Measurements from ENCODE around the gene HGFAC. TPM values are rescaled to one million over a fixed set of nuclear protein-coding genes. Genes with fewer than 3 reads are reported as not detected.
A peak's percentile ranks its signal among the peaks of the same experiment; 100 is the strongest.

HGFAC gene
- polyA plus RNA-seq (16.2 and 17.8 TPM in 2 replicates), polyA minus RNA-seq (2.9 and 4.4 TPM in 2 replicates)

DNA sequence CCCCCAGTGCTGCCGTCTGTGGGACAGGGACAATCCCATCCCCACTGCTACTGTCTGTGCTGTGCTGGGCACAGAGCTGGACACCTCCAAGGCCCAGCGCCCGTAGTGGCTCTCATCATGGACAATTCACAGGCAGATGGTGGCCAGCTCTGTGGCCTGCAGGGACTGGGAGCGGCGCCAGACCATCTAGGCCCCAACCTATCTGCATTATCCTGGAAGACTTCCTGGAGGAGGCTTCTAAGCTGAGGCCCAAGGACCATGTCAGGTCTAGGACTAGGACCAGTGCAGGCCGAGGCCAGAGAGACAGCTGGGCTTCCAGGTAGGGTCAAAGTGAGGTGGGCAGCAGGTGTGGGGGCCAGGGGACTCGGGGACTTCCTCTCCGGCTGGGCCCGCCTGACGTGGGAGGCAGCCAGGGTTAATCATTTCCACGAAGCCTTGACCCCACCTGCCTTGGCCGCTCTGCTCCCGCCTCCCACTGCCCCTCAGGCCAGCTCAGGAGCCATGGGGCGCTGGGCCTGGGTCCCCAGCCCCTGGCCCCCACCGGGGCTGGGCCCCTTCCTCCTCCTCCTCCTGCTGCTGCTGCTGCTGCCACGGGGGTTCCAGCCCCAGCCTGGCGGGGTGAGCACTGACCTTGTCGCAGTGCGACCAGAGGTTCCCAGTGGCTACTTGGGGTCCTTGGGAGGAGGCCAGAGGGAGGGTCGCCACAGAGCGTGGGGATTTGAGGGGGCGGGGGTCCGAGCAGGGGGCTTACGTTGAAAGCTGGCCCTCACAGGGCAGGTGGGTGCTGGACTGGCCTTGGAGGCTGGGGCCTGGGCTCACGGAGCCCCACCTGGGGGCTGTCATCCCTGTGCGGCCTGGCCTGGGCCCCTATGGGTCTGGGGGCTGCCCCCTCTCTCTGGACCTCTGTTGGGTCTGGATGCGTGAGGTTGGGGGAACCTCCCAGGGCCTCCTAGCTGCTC is at the start of gene HGFAC:
Gene HGFAC, plus strand, starts transcription at position 468 of the 959 bp plus-strand sequence. Its CDS starts 34 bp downstream, at position 502.
- Histone ChIP-seq H3K9me2 (ENCODE audit: insufficient read depth, low read length) (no peaks in the 10 kb centered on the region), H3F3A (ENCODE audit: insufficient read depth, low read length, poor library complexity, severe bottlenecking) (no peaks in the 10 kb centered on the region), H3K36me3 (ENCODE audit: insufficient read depth, low read length) (no peaks in the 10 kb centered on the region), H3K4me2 (ENCODE audit: low read length) (no peak within 1 kb of the TSS), H2AFZ (ENCODE audit: low read depth, low read length) (no peak within 1 kb of the TSS), H3K9ac (ENCODE audit: low read length) (no peak within 1 kb of the TSS), H3K27me3 (ENCODE audit: insufficient read depth, low read depth, low read length) (no peaks in the 10 kb centered on the region), H3K27ac (ENCODE audit: low read length) (no peak within 1 kb of the TSS), H3K4me3 (ENCODE audit: low read length) (no peak within 1 kb of the TSS), H3K79me2 (replicated peaks; ENCODE audit: insufficient read depth, low read length) (no peaks in the 10 kb centered on the region), H3K9me3 (ENCODE audit: low read length) (no peaks in the 10 kb centered on the region), H4K20me1 (ENCODE audit: insufficient read depth) (no peaks in the 10 kb centered on the region)
- TF ChIP-seq EZH2 (IDR thresholded peaks at IDR 0.05; ENCODE audit: borderline replicate concordance, insufficient read depth, low read length, poor library complexity, severe bottlenecking) (no peak), TAF1 (IDR thresholded peaks at IDR 0.05; ENCODE audit: low read depth) (no peak), RAD21 (conservative IDR thresholded peaks at IDR 0.05) (no peak), SMC3 (conservative IDR thresholded peaks at IDR 0.05; ENCODE audit: poor library complexity) (no peak), MXI1 (conservative IDR thresholded peaks at IDR 0.05; ENCODE audit: poor library complexity, severe bottlenecking) (no peak), EP300 (conservative IDR thresholded peaks at IDR 0.05; ENCODE audit: poor library complexity, severe bottlenecking) (no peak), POLR2AphosphoS5 (IDR thresholded peaks at IDR 0.05) (no peak)
- TF ChIP-seq, protein P1, sequence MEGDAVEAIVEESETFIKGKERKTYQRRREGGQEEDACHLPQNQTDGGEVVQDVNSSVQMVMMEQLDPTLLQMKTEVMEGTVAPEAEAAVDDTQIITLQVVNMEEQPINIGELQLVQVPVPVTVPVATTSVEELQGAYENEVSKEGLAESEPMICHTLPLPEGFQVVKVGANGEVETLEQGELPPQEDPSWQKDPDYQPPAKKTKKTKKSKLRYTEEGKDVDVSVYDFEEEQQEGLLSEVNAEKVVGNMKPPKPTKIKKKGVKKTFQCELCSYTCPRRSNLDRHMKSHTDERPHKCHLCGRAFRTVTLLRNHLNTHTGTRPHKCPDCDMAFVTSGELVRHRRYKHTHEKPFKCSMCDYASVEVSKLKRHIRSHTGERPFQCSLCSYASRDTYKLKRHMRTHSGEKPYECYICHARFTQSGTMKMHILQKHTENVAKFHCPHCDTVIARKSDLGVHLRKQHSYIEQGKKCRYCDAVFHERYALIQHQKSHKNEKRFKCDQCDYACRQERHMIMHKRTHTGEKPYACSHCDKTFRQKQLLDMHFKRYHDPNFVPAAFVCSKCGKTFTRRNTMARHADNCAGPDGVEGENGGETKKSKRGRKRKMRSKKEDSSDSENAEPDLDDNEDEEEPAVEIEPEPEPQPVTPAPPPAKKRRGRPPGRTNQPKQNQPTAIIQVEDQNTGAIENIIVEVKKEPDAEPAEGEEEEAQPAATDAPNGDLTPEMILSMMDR (IDR thresholded peaks at IDR 0.05; ENCODE audit: poor library complexity, severe bottlenecking): no peak
- TF ChIP-seq, protein P2, sequence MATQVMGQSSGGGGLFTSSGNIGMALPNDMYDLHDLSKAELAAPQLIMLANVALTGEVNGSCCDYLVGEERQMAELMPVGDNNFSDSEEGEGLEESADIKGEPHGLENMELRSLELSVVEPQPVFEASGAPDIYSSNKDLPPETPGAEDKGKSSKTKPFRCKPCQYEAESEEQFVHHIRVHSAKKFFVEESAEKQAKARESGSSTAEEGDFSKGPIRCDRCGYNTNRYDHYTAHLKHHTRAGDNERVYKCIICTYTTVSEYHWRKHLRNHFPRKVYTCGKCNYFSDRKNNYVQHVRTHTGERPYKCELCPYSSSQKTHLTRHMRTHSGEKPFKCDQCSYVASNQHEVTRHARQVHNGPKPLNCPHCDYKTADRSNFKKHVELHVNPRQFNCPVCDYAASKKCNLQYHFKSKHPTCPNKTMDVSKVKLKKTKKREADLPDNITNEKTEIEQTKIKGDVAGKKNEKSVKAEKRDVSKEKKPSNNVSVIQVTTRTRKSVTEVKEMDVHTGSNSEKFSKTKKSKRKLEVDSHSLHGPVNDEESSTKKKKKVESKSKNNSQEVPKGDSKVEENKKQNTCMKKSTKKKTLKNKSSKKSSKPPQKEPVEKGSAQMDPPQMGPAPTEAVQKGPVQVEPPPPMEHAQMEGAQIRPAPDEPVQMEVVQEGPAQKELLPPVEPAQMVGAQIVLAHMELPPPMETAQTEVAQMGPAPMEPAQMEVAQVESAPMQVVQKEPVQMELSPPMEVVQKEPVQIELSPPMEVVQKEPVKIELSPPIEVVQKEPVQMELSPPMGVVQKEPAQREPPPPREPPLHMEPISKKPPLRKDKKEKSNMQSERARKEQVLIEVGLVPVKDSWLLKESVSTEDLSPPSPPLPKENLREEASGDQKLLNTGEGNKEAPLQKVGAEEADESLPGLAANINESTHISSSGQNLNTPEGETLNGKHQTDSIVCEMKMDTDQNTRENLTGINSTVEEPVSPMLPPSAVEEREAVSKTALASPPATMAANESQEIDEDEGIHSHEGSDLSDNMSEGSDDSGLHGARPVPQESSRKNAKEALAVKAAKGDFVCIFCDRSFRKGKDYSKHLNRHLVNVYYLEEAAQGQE (IDR thresholded peaks at IDR 0.05; ENCODE audit: borderline replicate concordance): no peak

DNA sequence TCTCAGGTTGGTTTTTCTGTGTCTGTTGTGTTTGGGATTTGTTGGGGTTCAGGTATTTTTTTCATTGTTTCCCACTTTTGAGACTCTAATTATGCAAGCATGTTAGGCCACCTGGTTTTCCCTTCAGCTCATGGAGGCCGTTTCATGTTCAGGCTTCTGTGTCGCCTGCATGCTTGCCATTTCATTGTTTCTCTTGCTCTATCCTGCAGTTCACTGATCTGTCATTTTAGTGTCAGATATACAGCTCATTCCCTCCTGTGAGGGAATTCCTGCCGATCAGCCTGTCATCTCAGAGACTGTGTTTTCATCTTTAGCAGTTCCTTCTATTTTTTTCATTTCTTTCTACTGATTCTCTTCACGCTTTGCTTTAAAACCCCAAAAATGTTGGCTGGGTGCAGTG is 49.4 kb upstream of the HGFAC start:
- Histone ChIP-seq H4K20me1 (ENCODE audit: insufficient read depth) (no peaks in the 10 kb centered on the region), H3K27me3 (ENCODE audit: insufficient read depth, low read depth, low read length) (no peaks in the 10 kb centered on the region), H3K79me2 (replicated peaks; ENCODE audit: insufficient read depth, low read length) (no peaks in the 10 kb centered on the region), H3K27ac (ENCODE audit: low read length) (peak overlapping the region; percentile 92), H3K9me2 (ENCODE audit: insufficient read depth, low read length) (no peaks in the 10 kb centered on the region), H3K4me3 (ENCODE audit: low read length) (peak overlapping the region; percentile 50), H3K9me3 (ENCODE audit: low read length) (no peaks in the 10 kb centered on the region), H2AFZ (ENCODE audit: low read depth, low read length) (no peak overlapping the region), H3K9ac (ENCODE audit: low read length) (peak overlapping the region; percentile 60), H3F3A (ENCODE audit: insufficient read depth, low read length, poor library complexity, severe bottlenecking) (no peaks in the 10 kb centered on the region), H3K4me2 (ENCODE audit: low read length) (peak overlapping the region; percentile 59), H3K36me3 (ENCODE audit: insufficient read depth, low read length) (no peaks in the 10 kb centered on the region)
- TF ChIP-seq, protein P1 (IDR thresholded peaks at IDR 0.05; ENCODE audit: poor library complexity, severe bottlenecking): no peak
- TF ChIP-seq, protein P2 (IDR thresholded peaks at IDR 0.05; ENCODE audit: borderline replicate concordance): peak; percentile 87
- TF ChIP-seq POLR2AphosphoS5 (IDR thresholded peaks at IDR 0.05) (peak; percentile 96), EZH2 (IDR thresholded peaks at IDR 0.05; ENCODE audit: borderline replicate concordance, insufficient read depth, low read length, poor library complexity, severe bottlenecking) (no peak), SMC3 (conservative IDR thresholded peaks at IDR 0.05; ENCODE audit: poor library complexity) (peak; percentile 31), MXI1 (conservative IDR thresholded peaks at IDR 0.05; ENCODE audit: poor library complexity, severe bottlenecking) (peak; percentile 74), TAF1 (IDR thresholded peaks at IDR 0.05; ENCODE audit: low read depth) (no peak), EP300 (conservative IDR thresholded peaks at IDR 0.05; ENCODE audit: poor library complexity, severe bottlenecking) (peak; percentile 98), RAD21 (conservative IDR thresholded peaks at IDR 0.05) (peak; percentile 37)

Data from neural cell (in vitro differentiated cells).